ENCODE data around the gene PAPPA.

Gene PAPPA

DNA sequence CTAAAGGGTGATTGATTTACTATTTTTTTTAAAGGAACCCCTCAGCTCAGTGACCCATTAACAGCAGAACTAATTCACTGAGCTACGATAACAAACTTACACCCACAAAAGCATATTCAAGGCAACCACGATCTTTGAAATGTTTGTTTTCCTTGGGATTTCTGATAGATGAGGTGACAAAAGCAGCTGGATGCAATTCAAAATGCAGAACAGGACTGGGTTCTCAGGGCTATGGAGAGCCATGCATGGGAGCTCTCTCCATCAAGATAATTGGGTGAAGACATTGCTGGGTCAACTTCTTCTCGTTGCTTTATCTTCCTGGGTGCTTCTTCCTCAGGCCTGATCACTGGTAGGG, 60.1 kb downstream of the PAPPA start:
- no peak overlapping the region for H3K4me3 ChIP-seq (ENCODE audit: low read depth, low read length)
- DNase-seq (ENCODE audit: low read depth): no peak
- no peak for TF ChIP-seq POLR2A (IDR thresholded peaks at IDR 0.05; ENCODE audit: extremely low read depth, insufficient read length)
- TF ChIP-seq, protein P1, sequence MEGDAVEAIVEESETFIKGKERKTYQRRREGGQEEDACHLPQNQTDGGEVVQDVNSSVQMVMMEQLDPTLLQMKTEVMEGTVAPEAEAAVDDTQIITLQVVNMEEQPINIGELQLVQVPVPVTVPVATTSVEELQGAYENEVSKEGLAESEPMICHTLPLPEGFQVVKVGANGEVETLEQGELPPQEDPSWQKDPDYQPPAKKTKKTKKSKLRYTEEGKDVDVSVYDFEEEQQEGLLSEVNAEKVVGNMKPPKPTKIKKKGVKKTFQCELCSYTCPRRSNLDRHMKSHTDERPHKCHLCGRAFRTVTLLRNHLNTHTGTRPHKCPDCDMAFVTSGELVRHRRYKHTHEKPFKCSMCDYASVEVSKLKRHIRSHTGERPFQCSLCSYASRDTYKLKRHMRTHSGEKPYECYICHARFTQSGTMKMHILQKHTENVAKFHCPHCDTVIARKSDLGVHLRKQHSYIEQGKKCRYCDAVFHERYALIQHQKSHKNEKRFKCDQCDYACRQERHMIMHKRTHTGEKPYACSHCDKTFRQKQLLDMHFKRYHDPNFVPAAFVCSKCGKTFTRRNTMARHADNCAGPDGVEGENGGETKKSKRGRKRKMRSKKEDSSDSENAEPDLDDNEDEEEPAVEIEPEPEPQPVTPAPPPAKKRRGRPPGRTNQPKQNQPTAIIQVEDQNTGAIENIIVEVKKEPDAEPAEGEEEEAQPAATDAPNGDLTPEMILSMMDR (IDR thresholded peaks at IDR 0.05; ENCODE audit: low read depth, low read length): no peak
- TF ChIP-seq, protein P2, sequence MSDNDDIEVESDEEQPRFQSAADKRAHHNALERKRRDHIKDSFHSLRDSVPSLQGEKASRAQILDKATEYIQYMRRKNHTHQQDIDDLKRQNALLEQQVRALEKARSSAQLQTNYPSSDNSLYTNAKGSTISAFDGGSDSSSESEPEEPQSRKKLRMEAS (IDR thresholded peaks at IDR 0.05; ENCODE audit: low read depth, low read length): no peak
- no peak for TF ChIP-seq MYC (IDR thresholded peaks at IDR 0.05; ENCODE audit: low read depth, low read length)

DNA sequence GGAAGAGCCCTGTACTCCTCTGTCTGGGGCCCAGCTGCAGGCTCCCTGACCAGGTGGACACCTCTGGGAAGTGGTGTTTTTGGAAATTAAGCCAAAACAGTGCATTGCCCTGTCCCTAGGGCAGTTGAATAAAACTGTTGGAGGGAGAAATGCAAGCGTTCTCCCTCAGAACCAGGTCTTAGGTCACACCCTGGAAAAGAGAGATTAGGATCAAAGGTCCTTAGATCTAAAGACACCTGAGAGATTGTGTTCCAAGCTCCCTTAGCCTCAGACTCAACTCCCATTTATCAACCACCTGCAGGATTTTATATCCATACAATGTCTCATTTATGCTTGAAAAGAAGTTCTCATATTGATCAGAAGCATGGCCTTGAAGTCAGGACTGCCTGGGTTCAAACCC, 64.8 kb downstream of the PAPPA start:
- TF ChIP-seq, protein P2 (IDR thresholded peaks at IDR 0.05; ENCODE audit: low read depth, low read length): no peak
- TF ChIP-seq, protein P1 (IDR thresholded peaks at IDR 0.05; ENCODE audit: low read depth, low read length): no peak
- TF ChIP-seq MYC (IDR thresholded peaks at IDR 0.05; ENCODE audit: low read depth, low read length) (no peak), POLR2A (IDR thresholded peaks at IDR 0.05; ENCODE audit: extremely low read depth, insufficient read length) (no peak)
- H3K4me3 ChIP-seq (ENCODE audit: low read depth, low read length): no peak overlapping the region
- no peak for DNase-seq (ENCODE audit: low read depth)

DNA sequence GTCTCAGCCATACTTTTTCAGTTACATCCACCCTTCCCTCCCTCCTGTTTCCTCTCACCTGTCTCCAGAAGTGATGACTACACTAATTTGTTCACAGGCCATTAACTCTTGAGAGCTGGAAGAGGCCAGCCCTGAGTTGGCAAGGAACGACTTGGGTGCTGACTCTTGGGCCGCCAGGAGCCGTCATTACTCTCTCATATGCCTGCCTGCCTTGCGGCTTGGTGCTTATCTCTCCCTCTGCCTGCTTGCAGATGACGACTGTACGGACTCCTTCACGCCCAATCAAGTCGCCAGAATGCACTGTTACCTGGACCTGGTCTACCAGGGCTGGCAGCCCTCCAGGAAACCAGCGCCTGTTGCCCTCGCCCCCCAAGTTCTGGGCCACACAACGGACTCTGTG, 66.1 kb downstream of the PAPPA start:
- H3K4me3 ChIP-seq (ENCODE audit: low read depth, low read length): no peak overlapping the region
- DNase-seq (ENCODE audit: low read depth): no peak
- TF ChIP-seq, protein P2 (IDR thresholded peaks at IDR 0.05; ENCODE audit: low read depth, low read length): no peak
- TF ChIP-seq POLR2A (IDR thresholded peaks at IDR 0.05; ENCODE audit: extremely low read depth, insufficient read length): no peak
- no peak for TF ChIP-seq MYC (IDR thresholded peaks at IDR 0.05; ENCODE audit: low read depth, low read length)
- TF ChIP-seq, protein P1 (IDR thresholded peaks at IDR 0.05; ENCODE audit: low read depth, low read length): no peak

DNA sequence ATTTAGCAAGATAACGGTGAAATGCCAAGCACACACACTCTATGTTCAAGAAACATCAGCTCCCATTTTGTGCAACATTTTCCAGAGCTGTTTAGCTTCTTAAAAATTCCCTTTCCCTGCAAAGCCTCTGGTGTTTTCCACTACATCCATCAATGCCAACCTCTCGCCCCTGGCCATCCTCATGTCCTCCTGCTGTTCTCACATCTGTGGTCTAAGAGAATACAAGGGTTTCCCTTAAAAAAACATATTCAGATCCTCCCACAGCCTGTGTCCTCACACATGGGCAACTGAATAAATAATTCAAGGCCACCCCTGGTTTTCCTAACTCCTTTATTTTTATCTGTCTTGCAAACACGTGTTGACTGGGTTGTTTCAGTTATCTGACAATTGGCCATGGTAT, 70.3 kb downstream of the PAPPA start:
- H3K4me3 ChIP-seq (ENCODE audit: low read depth, low read length): no peak overlapping the region
- no peak for DNase-seq (ENCODE audit: low read depth)
- TF ChIP-seq POLR2A (IDR thresholded peaks at IDR 0.05; ENCODE audit: extremely low read depth, insufficient read length) (no peak), MYC (IDR thresholded peaks at IDR 0.05; ENCODE audit: low read depth, low read length) (no peak)
- TF ChIP-seq, protein P1 (IDR thresholded peaks at IDR 0.05; ENCODE audit: low read depth, low read length): no peak
- TF ChIP-seq, protein P2 (IDR thresholded peaks at IDR 0.05; ENCODE audit: low read depth, low read length): no peak

DNA sequence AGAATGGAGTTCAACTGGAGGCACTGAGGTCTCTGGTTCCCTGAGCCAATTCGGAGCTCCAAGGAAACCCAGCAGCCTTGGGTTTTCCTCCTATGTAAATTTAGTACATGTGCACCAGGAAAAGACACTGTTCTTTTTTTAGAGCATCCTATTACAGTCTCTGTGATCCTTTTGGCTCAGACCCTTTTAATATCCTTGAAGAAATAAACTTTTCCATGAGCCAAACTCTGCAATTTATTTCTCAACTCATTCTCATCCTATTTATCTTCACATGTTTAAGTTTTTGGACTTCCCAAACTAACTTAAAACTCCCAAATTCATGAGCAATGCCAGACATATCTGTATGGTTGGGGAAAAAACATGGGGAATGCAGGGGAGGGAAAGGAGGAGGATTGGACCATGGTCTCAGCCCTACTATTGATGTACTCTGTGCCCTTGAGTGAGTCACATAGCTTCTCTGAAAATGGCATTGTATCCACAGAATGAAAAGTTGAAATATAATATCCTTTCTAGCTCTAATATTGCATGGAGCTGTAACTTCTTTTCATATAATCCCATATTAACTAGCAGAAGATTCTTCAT, 76.6 kb downstream of the PAPPA start:
- TF ChIP-seq, protein P1 (IDR thresholded peaks at IDR 0.05; ENCODE audit: low read depth, low read length): no peak
- TF ChIP-seq, protein P2 (IDR thresholded peaks at IDR 0.05; ENCODE audit: low read depth, low read length): no peak
- no peak for TF ChIP-seq MYC (IDR thresholded peaks at IDR 0.05; ENCODE audit: low read depth, low read length)
- TF ChIP-seq POLR2A (IDR thresholded peaks at IDR 0.05; ENCODE audit: extremely low read depth, insufficient read length): no peak
- no peak overlapping the region for H3K4me3 ChIP-seq (ENCODE audit: low read depth, low read length)
- no peak for DNase-seq (ENCODE audit: low read depth)
